ENCODE results near the gene CREB3L1.

The CREB3L1 gene

GRCh38 chr11:46362156-46363030, 84.9 kb downstream of the CREB3L1 start:
- Histone ChIP-seq H3K27me3 (ENCODE audit: insufficient read depth, low read depth, severe bottlenecking) (no peaks in the 10 kb centered on the region), H3K36me3 (peaks cover 4% of the 10 kb centered on the region; the same call in 1 of the 2 replicates), H3K27ac (peak overlapping the region; percentile 86), H3K4me3 (ENCODE audit: low read depth, low read length) (no peak overlapping the region), H3K9me3 (ENCODE audit: severe bottlenecking) (no peaks in the 10 kb centered on the region)
- TF ChIP-seq, protein P1, sequence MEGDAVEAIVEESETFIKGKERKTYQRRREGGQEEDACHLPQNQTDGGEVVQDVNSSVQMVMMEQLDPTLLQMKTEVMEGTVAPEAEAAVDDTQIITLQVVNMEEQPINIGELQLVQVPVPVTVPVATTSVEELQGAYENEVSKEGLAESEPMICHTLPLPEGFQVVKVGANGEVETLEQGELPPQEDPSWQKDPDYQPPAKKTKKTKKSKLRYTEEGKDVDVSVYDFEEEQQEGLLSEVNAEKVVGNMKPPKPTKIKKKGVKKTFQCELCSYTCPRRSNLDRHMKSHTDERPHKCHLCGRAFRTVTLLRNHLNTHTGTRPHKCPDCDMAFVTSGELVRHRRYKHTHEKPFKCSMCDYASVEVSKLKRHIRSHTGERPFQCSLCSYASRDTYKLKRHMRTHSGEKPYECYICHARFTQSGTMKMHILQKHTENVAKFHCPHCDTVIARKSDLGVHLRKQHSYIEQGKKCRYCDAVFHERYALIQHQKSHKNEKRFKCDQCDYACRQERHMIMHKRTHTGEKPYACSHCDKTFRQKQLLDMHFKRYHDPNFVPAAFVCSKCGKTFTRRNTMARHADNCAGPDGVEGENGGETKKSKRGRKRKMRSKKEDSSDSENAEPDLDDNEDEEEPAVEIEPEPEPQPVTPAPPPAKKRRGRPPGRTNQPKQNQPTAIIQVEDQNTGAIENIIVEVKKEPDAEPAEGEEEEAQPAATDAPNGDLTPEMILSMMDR (IDR thresholded peaks at IDR 0.05; ENCODE audit: low read depth, low read length): no peak
- DNase-seq: no peak

DNA sequence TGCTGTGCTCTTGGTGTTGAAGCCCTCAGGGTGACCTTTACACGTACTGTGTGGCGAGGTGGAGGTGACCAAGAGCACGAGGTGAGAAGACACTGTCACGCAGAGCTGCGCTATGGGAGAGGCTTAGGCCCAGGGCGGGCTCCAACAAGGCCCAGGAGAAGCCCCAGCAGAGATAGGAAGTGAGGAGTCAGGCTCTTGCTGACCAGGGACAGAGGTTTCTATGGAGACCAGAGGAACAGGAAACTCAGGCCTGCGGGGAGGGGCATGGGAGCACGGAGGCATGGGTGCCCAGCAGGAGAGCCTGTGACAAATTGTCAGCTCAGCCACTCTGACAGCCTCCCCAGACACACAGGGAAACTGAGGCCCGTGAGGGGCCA, 85.6 kb downstream of the CREB3L1 start:
- H3K27ac ChIP-seq: peak overlapping the region; percentile 86
- H3K27me3 ChIP-seq (ENCODE audit: insufficient read depth, low read depth, severe bottlenecking): no peaks in the 10 kb centered on the region
- TF ChIP-seq, protein P1 (IDR thresholded peaks at IDR 0.05; ENCODE audit: low read depth, low read length): no peak
- H3K4me3 ChIP-seq (ENCODE audit: low read depth, low read length): peak overlapping the region; percentile 11; the same call in 1 of the 2 replicates
- H3K9me3 ChIP-seq (ENCODE audit: severe bottlenecking): no peaks in the 10 kb centered on the region
- DNase-seq: peak; percentile 43
- H3K36me3 ChIP-seq: peaks cover 8% of the 10 kb centered on the region

- Histone ChIP-seq H3K27me3 (ENCODE audit: insufficient read depth, low read depth, severe bottlenecking) (no peaks in the 10 kb centered on the region), H3K9me3 (ENCODE audit: severe bottlenecking) (no peaks in the 10 kb centered on the region), H3K27ac (peak overlapping the region; percentile 86), H3K4me3 (ENCODE audit: low read depth, low read length) (peak overlapping the region; percentile 11; the same call in 1 of the 2 replicates), H3K36me3 (peaks cover 13% of the 10 kb centered on the region)
- TF ChIP-seq, protein P1 (IDR thresholded peaks at IDR 0.05; ENCODE audit: low read depth, low read length): peak; percentile 43; the same call in 1 of the 2 replicates
- peak; percentile 85 for DNase-seq
Measured at GRCh38 chr11:46363455-46364005, 86.1 kb downstream of the CREB3L1 start.

DNA sequence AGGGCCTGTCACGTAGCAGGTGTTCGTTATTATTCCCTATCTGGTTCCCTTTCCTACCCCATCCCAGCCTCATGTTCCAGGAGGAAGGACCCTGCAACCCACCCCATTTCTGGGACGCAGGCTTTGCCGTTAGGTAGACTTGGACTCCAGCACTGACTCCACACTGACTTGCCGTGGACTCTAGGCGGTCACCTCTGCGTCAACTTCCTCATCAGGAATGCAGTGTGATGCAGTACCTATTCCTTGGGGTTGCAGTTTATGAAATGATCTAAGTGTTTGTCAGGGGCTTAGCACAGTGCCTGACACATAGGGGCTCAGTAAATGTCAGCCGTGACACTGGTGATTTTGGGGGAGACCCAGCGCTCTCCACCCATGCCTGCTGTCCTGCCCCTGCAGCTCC, 86.6 kb downstream of the CREB3L1 start:
- Histone ChIP-seq H3K27ac (peak overlapping the region; percentile 86), H3K4me3 (ENCODE audit: low read depth, low read length) (no peak overlapping the region), H3K27me3 (ENCODE audit: insufficient read depth, low read depth, severe bottlenecking) (no peaks in the 10 kb centered on the region), H3K9me3 (ENCODE audit: severe bottlenecking) (no peaks in the 10 kb centered on the region), H3K36me3 (peaks cover 16% of the 10 kb centered on the region)
- no peak for DNase-seq
- TF ChIP-seq, protein P1 (IDR thresholded peaks at IDR 0.05; ENCODE audit: low read depth, low read length): no peak

GRCh38 chr11:46364791-46365190, 87.3 kb downstream of the CREB3L1 start:
- H3K27me3 ChIP-seq (ENCODE audit: insufficient read depth, low read depth, severe bottlenecking): no peaks in the 10 kb centered on the region
- H3K36me3 ChIP-seq: peaks cover 21% of the 10 kb centered on the region
- no peaks in the 10 kb centered on the region for H3K9me3 ChIP-seq (ENCODE audit: severe bottlenecking)
- no peak for DNase-seq
- TF ChIP-seq, protein P1 (IDR thresholded peaks at IDR 0.05; ENCODE audit: low read depth, low read length): no peak
- H3K27ac ChIP-seq: peak overlapping the region; percentile 86; the same call in 1 of the 2 replicates
- no peak overlapping the region for H3K4me3 ChIP-seq (ENCODE audit: low read depth, low read length)
